ENCODE results near the gene UST. TPM values are rescaled to one million over a fixed set of nuclear protein-coding genes. Genes with fewer than 3 reads are reported as not detected.

Gene UST
- total RNA-seq, 4 donors from 2014 or later = 16.7 to 19.5 (median 18.1) TPM

DNA sequence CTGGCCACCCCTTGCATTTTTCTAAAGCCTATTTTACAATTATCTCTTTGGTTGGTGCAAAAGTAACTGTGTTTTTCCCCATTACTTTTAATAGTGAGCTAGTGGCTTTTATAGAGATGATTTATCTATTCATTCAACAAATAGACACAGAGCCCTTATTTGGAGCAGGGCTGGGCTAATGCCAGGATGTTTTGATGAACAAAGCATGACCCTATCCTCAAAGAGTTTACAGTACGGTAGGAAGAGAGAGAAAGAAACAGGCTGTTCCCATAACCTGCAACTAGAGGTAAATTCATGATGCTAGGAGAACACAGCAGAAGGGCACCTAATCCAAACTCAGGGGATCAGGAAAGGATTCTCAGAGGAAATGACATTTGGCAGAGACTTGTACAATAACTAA lies 37.3 kb upstream of the UST start:
- Histone ChIP-seq H3K27ac (peak overlapping the region; percentile 59), H3K36me3 (no peaks in the 10 kb centered on the region), H3K4me1 (peaks cover 5% of the 10 kb centered on the region), H3K4me3 (no peak overlapping the region), H3K9me3 (no peaks in the 10 kb centered on the region), H3K27me3 (no peaks in the 10 kb centered on the region)
- no peak for DNase-seq (ENCODE audit: low spot score in 2 of 2)
- TF ChIP-seq POLR2AphosphoS5 (IDR thresholded peaks at IDR 0.05) (no peak), EP300 (IDR thresholded peaks at IDR 0.05) (no peak), POLR2A (IDR thresholded peaks at IDR 0.05) (no peak)
- TF ChIP-seq, protein P1, sequence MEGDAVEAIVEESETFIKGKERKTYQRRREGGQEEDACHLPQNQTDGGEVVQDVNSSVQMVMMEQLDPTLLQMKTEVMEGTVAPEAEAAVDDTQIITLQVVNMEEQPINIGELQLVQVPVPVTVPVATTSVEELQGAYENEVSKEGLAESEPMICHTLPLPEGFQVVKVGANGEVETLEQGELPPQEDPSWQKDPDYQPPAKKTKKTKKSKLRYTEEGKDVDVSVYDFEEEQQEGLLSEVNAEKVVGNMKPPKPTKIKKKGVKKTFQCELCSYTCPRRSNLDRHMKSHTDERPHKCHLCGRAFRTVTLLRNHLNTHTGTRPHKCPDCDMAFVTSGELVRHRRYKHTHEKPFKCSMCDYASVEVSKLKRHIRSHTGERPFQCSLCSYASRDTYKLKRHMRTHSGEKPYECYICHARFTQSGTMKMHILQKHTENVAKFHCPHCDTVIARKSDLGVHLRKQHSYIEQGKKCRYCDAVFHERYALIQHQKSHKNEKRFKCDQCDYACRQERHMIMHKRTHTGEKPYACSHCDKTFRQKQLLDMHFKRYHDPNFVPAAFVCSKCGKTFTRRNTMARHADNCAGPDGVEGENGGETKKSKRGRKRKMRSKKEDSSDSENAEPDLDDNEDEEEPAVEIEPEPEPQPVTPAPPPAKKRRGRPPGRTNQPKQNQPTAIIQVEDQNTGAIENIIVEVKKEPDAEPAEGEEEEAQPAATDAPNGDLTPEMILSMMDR (IDR thresholded peaks at IDR 0.05) = no peak
- 52% methylated on average over 1 of the region's 1 CpG for WGBS

DNA sequence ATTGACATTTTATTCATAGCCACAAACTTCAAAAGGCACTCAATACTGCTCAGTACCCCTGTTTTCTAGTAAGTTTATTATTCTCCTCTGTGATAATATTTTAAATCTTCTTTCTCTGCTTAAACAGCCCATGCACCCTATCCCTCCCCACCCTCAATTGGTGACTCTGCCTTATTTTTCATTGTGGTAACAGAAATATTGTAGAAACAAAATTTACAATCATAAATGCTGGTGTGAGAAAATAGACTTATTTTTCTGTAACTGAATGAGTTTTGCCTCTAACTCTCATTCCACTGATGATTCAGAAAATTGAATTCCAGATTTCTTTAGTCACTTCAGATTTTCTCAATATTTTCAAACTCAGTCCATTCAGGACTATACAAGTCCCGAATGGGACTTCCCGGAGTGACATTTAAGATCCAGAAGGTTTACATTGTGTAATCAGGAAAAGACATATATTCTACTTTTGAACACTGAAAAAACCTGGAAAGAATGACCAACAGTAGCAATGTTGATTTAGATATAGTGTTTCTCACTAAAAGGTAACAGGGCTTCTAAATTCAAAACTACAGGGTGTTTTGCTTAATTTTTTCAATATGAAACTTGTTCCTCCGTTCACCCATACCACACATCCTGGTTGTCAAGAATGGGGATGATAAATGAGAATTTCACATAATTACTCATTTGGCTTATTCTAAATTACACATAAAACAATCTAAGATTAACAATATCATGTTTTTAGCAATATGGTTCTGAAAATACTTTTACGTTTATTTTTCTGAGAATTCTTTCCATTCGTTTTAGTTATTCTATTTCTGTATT lies 34.8 kb upstream of the UST start:
- no peaks in the 10 kb centered on the region for H3K27me3 ChIP-seq
- no peaks in the 10 kb centered on the region for H3K9me3 ChIP-seq
- H3K27ac ChIP-seq = no peak overlapping the region
- DNase-seq (ENCODE audit: low spot score in 2 of 2) = no peak
- no peaks in the 10 kb centered on the region for H3K36me3 ChIP-seq
- TF ChIP-seq POLR2AphosphoS5 (IDR thresholded peaks at IDR 0.05) (no peak), POLR2A (IDR thresholded peaks at IDR 0.05) (no peak), EP300 (IDR thresholded peaks at IDR 0.05) (no peak)
- TF ChIP-seq, protein P1 (IDR thresholded peaks at IDR 0.05) = no peak
- H3K4me1 ChIP-seq = peaks cover 5% of the 10 kb centered on the region
- WGBS = 60% methylated on average over 5 of the region's 5 CpGs
- no peak overlapping the region for H3K4me3 ChIP-seq

DNA sequence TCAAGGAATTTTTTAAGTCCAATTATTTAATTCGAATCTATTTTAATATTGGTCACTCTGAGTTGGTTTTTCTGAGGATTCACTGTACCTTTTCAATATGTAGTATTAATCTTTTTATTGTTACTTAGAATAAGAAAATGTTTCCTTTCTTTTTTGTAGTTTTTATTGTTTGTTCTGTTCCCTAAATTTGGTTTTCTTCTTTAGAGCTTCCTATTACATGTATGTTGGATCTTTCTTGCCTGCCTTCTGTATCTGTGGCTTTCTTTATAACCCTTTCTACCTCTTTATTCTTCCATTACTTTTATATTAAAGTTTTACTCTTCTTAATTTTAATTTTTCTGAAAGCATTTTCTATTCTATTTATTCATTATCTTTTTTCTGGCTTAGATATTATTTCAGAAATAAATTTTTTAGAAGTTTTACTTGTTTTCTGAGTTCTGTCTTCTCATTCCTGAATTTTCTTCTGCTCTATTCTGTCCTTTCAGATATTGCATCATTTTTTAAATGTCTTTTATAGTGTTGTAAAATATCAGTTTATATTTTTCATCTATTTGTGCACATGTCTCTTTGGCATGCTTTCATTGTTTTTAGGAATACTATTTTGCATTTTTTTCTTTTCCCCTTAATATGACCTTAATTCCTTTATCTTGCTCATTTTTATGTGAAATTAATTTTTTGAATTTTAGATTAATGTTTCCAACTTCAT lies 33.6 kb upstream of the UST start:
- Histone ChIP-seq H3K9me3 (no peaks in the 10 kb centered on the region), H3K27me3 (no peaks in the 10 kb centered on the region), H3K4me3 (no peak overlapping the region), H3K4me1 (peaks cover 5% of the 10 kb centered on the region), H3K36me3 (no peaks in the 10 kb centered on the region), H3K27ac (no peak overlapping the region)
- no peak for DNase-seq (ENCODE audit: low spot score in 2 of 2)
- 95% methylated on average over 1 of the region's 1 CpG for WGBS
- TF ChIP-seq EP300 (IDR thresholded peaks at IDR 0.05) = no peak

DNA sequence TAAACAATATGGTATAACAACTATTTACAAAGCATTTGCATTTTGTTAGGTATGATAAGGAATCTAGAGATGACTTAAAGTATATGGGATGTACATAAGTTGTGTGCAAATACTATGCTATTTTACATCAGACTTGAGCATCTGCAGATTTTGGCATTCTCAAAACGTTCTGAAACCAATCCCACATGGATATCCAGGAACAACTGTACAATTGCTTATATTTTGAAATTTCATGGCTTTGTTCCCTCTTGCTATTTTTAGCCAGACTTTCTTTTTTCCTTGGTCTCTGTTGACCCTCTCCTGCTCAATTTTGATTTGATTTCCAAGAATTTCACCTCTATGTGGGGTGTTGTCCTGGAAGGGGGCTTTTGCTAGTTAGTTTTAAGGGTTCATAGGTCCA lies 32.9 kb upstream of the UST start:
- Histone ChIP-seq H3K4me3 (no peak overlapping the region), H3K36me3 (no peaks in the 10 kb centered on the region), H3K9me3 (no peaks in the 10 kb centered on the region), H3K27ac (no peak overlapping the region), H3K27me3 (no peaks in the 10 kb centered on the region), H3K4me1 (peaks cover 5% of the 10 kb centered on the region)
- TF ChIP-seq POLR2AphosphoS5 (IDR thresholded peaks at IDR 0.05) (no peak), POLR2A (IDR thresholded peaks at IDR 0.05) (no peak), EP300 (IDR thresholded peaks at IDR 0.05) (no peak)
- WGBS = 50% methylated on average over 1 of the region's 1 CpG
- no peak for DNase-seq (ENCODE audit: low spot score in 2 of 2)

DNA sequence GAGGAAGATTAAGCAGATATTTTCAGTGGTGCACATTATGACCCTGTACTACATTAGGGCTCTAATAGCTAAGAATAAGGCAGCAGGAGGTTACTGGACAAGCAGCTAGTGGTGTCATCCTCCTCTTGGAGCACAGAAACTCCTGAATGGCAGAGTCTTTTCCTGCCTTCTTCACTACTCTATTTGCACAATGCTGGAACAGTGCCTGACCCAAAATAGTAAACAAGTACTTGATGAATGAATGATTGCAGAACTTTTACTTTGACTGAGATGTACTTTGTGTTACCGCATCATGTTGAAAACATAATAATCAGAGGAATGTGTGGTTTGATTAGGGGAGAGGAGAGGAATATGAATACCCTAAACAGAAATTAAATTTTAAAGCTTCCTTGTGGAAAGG lies 30.0 kb upstream of the UST start:
- H3K4me3 ChIP-seq = no peak overlapping the region
- H3K9me3 ChIP-seq = no peaks in the 10 kb centered on the region
- H3K4me1 ChIP-seq = peaks cover 7% of the 10 kb centered on the region
- WGBS = 0% methylated on average over 1 of the region's 1 CpG
- no peak overlapping the region for H3K27ac ChIP-seq
- no peaks in the 10 kb centered on the region for H3K27me3 ChIP-seq
- no peaks in the 10 kb centered on the region for H3K36me3 ChIP-seq
- DNase-seq (ENCODE audit: low spot score in 2 of 2) = no peak
- TF ChIP-seq POLR2A (IDR thresholded peaks at IDR 0.05) = no peak
- TF ChIP-seq EP300 (IDR thresholded peaks at IDR 0.05) = no peak
- no peak for TF ChIP-seq POLR2AphosphoS5 (IDR thresholded peaks at IDR 0.05)
- TF ChIP-seq, protein P1 (IDR thresholded peaks at IDR 0.05) = no peak

DNA sequence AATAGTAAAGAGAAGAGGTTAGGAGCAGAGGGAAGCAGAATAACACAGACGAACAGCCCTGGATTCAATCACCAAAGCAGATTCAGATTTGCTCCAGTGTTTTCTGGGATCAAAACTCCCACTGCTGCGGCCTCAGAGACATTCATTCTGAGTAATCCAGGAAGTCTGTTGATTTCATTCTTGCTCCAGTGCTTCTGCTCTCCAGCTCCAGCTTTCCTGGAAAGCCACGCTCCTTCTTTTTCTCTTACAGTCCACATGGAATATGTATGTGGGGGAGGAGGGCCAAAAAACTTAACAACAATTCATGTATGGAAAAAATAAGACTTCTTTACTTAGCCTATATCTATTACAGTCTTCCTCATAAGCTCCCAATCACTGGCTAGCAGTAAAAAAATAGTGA lies 26.4 kb upstream of the UST start:
- Histone ChIP-seq H3K36me3 (no peaks in the 10 kb centered on the region), H3K4me1 (peaks cover 7% of the 10 kb centered on the region), H3K4me3 (no peak overlapping the region), H3K27me3 (no peaks in the 10 kb centered on the region), H3K27ac (no peak overlapping the region), H3K9me3 (peaks cover 4% of the 10 kb centered on the region)
- DNase-seq (ENCODE audit: low spot score in 2 of 2) = no peak
- TF ChIP-seq, protein P1 (IDR thresholded peaks at IDR 0.05) = no peak
- TF ChIP-seq EP300 (IDR thresholded peaks at IDR 0.05) = no peak
- TF ChIP-seq POLR2AphosphoS5 (IDR thresholded peaks at IDR 0.05) = no peak
- TF ChIP-seq POLR2A (IDR thresholded peaks at IDR 0.05) = no peak
- WGBS = 66% methylated on average over 3 of the region's 3 CpGs
